RWPE1 (cell line): Measurements from ENCODE around the gene FRAS1.

Source experiments
- CTCF ChIA-PET: fragments of 350-600 bp; sonication (Branson Sonifier 250); formaldehyde crosslinking; extraction: SDS; loops from one replicate; lab custom pipeline; 2021; lab: Yijun Ruan, JAX
- POLR2A ChIA-PET: fragments of 400-600 bp; formaldehyde crosslinking; extraction: SDS; loops from one replicate; lab custom pipeline; 2020; ENCODE audit warnings: antibody characterized with exemption; ENCODE audit not compliant: low non-redundant PET; lab: Yijun Ruan, JAX
- DNase-seq: peaks from one replicate; pipeline ENCODE4 v3.0.0; 2012; ENCODE audit warnings: low spot score
- H3K27ac ChIP-seq: fragments of 450-650 bp; 2 replicates; pipeline ENCODE4 v1.5.1; 2017
- TF ChIP-seq, protein P1 (sequence below): fragments of 450-650 bp; conservative IDR thresholded peaks from 2 replicates; pipeline ENCODE4 v1.5.1; 2017; ENCODE audit warnings: low read depth, mild to moderate bottlenecking

The FRAS1 gene

DNA sequence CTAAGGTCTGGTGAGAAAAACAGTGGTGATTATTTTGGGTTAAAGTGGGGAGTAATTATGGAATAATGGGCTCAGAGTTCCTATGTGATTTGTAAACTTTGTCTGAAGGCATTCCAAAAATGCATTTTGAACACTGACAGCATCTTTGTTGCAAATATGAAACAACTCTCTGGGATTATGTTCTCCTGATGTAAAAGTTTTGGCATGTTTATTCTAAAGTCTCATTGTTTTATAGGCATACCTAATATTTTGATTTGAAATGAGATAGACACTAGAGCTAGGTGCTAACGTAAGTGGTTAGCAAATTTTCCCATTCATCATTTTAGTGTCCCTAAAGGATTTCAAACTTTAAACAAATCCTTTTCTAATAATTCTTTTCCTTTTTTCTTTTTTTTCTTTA lies 353.6 kb downstream of the FRAS1 start:
- no peak for DNase-seq
- POLR2A ChIA-PET = no interaction called here
- TF ChIP-seq, protein P1, sequence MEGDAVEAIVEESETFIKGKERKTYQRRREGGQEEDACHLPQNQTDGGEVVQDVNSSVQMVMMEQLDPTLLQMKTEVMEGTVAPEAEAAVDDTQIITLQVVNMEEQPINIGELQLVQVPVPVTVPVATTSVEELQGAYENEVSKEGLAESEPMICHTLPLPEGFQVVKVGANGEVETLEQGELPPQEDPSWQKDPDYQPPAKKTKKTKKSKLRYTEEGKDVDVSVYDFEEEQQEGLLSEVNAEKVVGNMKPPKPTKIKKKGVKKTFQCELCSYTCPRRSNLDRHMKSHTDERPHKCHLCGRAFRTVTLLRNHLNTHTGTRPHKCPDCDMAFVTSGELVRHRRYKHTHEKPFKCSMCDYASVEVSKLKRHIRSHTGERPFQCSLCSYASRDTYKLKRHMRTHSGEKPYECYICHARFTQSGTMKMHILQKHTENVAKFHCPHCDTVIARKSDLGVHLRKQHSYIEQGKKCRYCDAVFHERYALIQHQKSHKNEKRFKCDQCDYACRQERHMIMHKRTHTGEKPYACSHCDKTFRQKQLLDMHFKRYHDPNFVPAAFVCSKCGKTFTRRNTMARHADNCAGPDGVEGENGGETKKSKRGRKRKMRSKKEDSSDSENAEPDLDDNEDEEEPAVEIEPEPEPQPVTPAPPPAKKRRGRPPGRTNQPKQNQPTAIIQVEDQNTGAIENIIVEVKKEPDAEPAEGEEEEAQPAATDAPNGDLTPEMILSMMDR = no peak
- CTCF ChIA-PET = no interaction called here
- no peak overlapping the region for H3K27ac ChIP-seq

DNA sequence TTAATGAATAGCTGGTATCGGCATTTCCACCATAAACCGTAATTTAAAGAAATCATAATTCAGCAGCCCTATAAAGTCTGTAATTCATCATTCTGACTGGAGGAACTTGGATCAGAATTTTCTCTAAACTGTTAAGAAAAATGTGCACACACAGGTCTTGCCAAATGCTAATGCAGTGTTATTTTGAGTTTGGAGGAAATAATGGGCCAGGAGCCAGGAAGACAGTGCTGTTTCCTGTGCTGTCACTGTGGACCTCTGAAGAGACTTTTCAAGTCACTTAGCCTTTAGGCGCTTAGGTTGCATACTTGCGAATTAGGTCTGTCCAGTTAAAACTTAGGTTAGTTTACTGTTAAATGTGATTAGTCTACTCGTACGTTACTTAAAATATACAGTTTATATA lies 357.0 kb downstream of the FRAS1 start:
- DNase-seq = no peak
- CTCF ChIA-PET = interaction anchor here (0.6 kb wide), 1 partner anchor 490 kb away, joined by 4 read pairs; no protein-coding TSS in a partner anchor
- POLR2A ChIA-PET = no interaction called here
- no peak overlapping the region for H3K27ac ChIP-seq
- TF ChIP-seq, protein P1 = no peak

DNA sequence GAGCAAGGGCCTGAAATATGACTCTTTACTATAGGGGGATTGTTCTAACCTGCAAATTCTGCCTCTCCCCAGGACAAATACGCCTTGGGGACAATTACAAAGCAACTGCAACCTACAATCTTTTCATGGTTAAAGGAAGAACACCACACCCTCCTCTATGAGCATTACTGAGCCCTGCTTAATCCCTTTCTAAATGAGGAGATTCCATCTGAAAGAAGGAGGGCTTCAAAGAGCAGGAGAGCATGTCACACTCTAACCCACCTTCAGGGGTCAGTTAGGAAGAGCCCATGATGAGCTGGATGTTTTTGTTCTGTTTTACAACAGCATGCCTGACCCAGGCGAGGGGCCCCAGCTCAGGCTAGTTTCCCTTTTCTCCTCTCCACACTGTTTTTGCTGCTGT lies 360.5 kb downstream of the FRAS1 start:
- POLR2A ChIA-PET = no interaction called here
- TF ChIP-seq, protein P1 = no peak
- CTCF ChIA-PET = interaction anchor here (0.9 kb wide), 1 partner anchor 47 kb away, joined by 3 read pairs; no protein-coding TSS in a partner anchor
- peak; percentile 19 for DNase-seq
- H3K27ac ChIP-seq = no peak overlapping the region

DNA sequence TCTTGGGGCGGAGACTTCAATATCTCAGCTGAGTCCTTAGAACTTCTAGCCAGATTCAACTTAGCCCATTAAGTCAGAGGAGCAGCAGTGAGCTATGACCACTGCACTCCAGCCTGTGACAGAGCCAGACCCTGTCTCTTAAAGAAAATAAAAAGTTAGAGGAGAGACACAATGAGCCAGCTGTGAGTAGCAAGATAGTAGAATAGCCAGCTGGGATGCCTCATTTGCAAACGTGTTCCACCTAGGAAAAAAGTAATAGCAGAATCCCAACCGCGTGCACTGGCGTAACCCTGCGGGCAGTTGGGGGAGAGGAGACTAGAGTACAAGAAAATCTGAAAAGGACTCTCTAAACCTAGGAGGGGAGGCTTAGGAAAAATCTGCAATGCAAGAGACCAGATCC lies 361.3 kb downstream of the FRAS1 start:
- TF ChIP-seq, protein P1 = no peak
- POLR2A ChIA-PET = no interaction called here
- CTCF ChIA-PET = no interaction called here

DNA sequence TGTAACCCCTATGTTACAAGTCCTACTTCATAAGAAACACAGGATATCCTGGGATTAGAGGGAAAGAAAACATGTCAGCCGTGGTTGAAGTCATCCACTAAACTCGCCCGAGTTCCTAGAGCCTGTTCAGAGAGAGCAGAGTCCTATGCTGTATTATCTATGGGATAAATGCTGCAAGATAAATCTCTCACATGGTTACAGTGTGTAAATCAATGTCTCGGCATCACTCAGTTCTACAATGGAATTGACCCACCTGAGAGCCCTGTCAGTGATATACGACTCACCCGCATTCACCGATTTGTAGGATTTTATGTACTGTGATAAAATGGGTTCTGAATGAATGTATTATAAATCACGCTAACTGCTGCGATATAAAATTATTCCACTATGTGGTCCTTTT lies 366.7 kb downstream of the FRAS1 start:
- DNase-seq = no peak
- H3K27ac ChIP-seq = no peak overlapping the region
- CTCF ChIA-PET = no interaction called here
- TF ChIP-seq, protein P1 = no peak
- POLR2A ChIA-PET = no interaction called here

More for the DNA sequence above, 361.3 kb downstream of the FRAS1 start:
- no peak overlapping the region for H3K27ac ChIP-seq
- DNase-seq = no peak

DNA sequence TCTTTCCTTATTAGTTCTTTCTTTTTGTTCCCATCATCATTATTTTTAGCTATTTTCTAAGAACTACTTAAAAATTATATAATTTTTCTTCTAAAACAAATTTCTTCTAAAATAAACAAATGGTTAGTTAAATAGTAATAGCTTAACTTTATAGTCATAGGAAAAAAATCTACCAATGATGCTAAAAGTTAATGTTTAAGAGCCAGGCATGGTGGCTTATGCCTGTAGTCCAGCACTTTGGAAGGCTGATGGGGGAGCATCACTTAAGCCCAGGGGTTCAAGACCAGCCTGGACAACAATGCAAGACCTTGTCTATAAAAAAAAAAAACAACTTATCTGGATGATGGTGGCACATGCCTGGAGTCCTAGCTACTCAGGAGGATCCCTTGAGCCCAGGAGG lies 367.3 kb downstream of the FRAS1 start:
- TF ChIP-seq, protein P1 = no peak
- no peak overlapping the region for H3K27ac ChIP-seq
- no peak for DNase-seq
- CTCF ChIA-PET = interaction anchor here (0.6 kb wide), 3 partner anchors 12 to 324 kb away, joined by 4 to 11 read pairs (median 5); no protein-coding TSS in a partner anchor
- POLR2A ChIA-PET = no interaction called here
